Measurements from ENCODE around the gene ANKRD29.

ANKRD29 gene

DNA sequence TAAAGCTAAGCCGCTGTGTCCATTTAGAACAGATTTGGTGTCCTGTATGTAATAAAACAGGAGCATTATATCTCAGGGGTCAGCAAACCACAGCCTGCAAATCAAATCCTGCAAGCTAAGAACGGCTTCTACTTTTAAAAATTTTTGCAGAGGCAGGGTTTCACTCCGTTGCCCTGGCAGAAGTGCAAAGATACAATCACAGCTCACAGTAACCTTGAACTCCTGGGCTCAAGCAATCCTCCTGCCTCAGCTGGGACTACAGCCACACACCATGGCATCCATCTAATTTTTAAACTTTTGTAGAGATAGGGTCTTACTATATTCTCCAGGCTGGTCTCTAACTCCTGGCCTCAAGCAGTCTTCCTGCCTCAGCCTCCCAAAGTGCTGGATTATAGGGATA lies 47.8 kb downstream of the ANKRD29 start:
- no peak overlapping the region for H3K27ac ChIP-seq
- TF ChIP-seq ZFX (IDR thresholded peaks at IDR 0.05) (no peak), CTCF (conservative IDR thresholded peaks at IDR 0.05) (no peak)

DNA sequence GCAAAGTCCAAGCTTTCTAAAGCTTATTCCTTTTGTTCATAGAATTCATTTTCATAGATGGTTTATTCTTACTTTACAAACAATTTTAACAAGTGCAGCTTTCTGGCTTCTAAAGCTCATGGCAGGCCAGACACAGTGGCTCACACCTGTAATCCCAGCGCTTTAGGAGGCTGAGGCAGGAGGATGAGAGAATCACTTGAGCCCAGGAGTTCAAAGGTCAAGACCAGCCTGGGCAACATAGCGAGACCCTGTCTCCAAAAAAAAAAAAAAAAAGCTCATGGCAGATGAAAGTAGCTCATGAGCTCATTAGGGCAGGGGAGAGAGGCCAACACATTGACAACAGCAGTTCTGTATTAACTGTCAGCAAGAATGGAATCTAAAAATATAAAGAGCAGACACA lies 48.3 kb downstream of the ANKRD29 start:
- H3K27ac ChIP-seq = peak overlapping the region; percentile 70; the same call in 1 of the 2 replicates
- no peak for TF ChIP-seq ZFX (IDR thresholded peaks at IDR 0.05)
- no peak for TF ChIP-seq CTCF (conservative IDR thresholded peaks at IDR 0.05)

DNA sequence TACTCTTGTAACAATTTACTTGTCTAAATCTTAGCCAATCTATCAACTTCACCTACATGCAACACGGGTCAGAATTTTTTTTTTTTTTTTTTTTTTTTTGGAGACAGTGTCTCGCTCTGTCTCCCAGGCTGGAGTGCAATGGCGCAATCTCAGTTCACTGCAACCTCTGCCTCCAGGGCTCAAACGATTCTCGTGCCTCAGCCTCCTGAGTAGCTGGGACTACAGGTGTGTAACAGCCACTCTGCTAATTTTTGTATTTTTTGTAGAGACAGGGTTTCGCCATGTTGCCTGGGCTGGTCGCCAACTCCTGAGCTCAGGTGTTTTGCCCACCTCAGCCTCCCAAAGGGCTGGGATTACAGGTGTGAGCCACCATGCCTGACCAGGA lies 49.6 kb downstream of the ANKRD29 start:
- H3K27ac ChIP-seq = peak overlapping the region; percentile 70

DNA sequence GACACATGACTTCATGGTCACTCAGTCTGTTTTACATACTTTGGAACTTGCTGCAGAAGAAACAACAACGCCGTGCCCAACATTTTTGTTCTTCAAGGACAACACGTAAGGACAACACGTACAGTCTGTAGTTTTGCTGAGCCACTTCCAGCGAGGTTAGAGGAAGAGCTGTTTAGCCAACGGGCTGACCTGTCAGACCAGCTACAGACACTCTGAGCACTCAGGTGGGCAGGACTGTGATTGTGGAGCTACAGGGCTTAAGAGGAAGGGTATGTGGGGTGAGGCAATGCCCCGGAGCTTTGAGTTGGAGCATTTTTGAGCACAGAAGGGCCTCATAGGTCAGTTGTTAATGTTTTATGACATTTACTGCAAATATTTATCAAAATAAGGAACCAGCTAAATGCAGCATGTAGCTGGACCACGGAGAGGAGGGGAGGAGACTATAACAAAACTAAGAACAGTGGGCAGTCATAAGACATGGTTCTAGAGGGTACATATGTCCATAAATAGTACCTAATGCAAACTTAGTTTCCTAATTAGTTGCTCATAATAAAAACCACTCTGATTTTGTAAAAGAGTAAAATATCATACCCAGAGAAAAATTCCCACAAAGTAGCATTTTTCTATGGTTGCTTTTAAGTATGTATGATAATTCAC lies 50.1 kb downstream of the ANKRD29 start:
- H3K27ac ChIP-seq = peak overlapping the region; percentile 70
- TF ChIP-seq ZFX (IDR thresholded peaks at IDR 0.05) (no peak), CTCF (conservative IDR thresholded peaks at IDR 0.05) (no peak)

DNA sequence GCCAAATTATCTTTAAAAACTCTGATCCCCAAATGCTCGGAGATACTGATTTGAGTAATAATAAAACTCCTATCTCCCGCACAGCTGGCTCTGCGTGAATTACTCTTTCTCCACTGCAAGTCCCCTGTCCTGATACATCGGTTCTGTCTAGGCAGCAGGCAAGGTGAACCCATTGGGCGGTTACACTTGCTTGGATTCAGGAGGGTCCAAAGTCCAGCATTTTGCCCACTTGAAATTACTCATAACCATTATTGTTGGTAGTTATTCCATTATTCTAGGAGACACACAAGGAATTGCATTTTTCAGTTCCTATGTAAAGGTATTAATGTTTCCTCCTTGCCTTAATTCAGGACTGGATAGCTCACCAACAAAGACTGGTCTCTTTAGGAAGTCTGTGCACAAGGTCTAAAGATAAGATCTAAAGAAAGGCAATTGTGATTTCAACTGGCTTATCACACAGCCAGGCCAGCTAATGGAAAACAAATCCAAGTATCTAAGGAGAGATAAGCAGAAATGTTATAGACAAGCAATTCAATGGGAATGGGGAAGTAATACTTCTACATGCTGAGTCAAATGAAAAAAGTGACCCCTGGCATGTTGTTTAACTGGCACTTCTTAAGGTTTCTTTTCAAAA lies 53.2 kb downstream of the ANKRD29 start:
- TF ChIP-seq CTCF (conservative IDR thresholded peaks at IDR 0.05) = no peak
- no peak for TF ChIP-seq ZFX (IDR thresholded peaks at IDR 0.05)

GRCh38 chr18:23608211-23608610 lies 54.5 kb downstream of the ANKRD29 start:
- H3K27ac ChIP-seq = no peak overlapping the region
- TF ChIP-seq ZFX (IDR thresholded peaks at IDR 0.05) = no peak
- no peak for TF ChIP-seq CTCF (conservative IDR thresholded peaks at IDR 0.05)

More for the DNA sequence above, 53.2 kb downstream of the ANKRD29 start:
- peak overlapping the region; percentile 41; the same call in 1 of the 2 replicates for H3K27ac ChIP-seq

GRCh38 chr18:23605941-23606340 lies 56.8 kb downstream of the ANKRD29 start:
- TF ChIP-seq CTCF (conservative IDR thresholded peaks at IDR 0.05) (no peak), ZFX (IDR thresholded peaks at IDR 0.05) (no peak)
- peak overlapping the region; percentile 2; the same call in 1 of the 2 replicates for H3K27ac ChIP-seq

DNA sequence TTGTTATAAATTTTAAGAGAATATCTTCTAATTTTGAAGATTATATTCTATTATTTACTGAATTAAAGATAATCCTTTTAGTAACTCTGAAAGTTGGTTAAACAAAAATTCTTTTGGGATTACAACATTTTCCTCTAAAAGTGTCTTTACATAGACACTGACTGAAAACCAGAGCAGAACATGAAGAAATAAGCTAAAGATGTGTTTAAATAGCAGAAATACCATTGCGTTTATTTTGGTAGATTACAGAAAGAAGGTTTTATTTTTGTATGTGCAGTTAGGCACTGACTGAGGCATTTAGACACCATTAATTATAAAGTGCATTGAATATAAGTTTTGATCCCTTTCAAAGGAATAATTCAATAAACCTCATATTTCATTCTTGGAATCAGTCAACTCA lies 62.9 kb downstream of the ANKRD29 start:
- TF ChIP-seq ZFX (IDR thresholded peaks at IDR 0.05) = no peak
- no peak overlapping the region for H3K27ac ChIP-seq

Measured in C4-2B (cell line).